WTC11 (cell line): ENCODE data around the gene MUC3A. TPM values are rescaled to one million over a fixed set of nuclear protein-coding genes. Genes with fewer than 3 reads are reported as not detected.

Source experiments
- ESRRA ChIP-seq: sonication (generic); formaldehyde crosslinking; IDR thresholded peaks from 2 replicates; pipeline ENCODE4 v1.8.1; 2022; ENCODE audit warnings: mild to moderate bottlenecking, missing genetic modification reagents, borderline replicate concordance
- FOXK1 ChIP-seq: sonication (generic); formaldehyde crosslinking; IDR thresholded peaks from 2 replicates; pipeline ENCODE4 v1.8.0; 2022; ENCODE audit warnings: mild to moderate bottlenecking, moderate library complexity, missing genetic modification reagents
- GABPB1 ChIP-seq: sonication (generic); formaldehyde crosslinking; IDR thresholded peaks from 2 replicates; pipeline ENCODE4 v1.8.1; 2023; ENCODE audit warnings: mild to moderate bottlenecking, missing genetic modification reagents
- NR3C1 ChIP-seq: sonication (generic); formaldehyde crosslinking; conservative IDR thresholded peaks from 2 replicates; pipeline ENCODE4 v1.8.1; 2023; ENCODE audit warnings: low read depth, mild to moderate bottlenecking, missing genetic modification reagents
- RELA ChIP-seq: sonication (generic); formaldehyde crosslinking; IDR thresholded peaks from 2 replicates; pipeline ENCODE4 v1.8.1; 2022; ENCODE audit warnings: missing genetic modification reagents, mild to moderate bottlenecking, borderline replicate concordance
- ZNF138 ChIP-seq: sonication (generic); formaldehyde crosslinking; conservative IDR thresholded peaks from 2 replicates; pipeline ENCODE4 v1.8.1; 2022; ENCODE audit warnings: mild to moderate bottlenecking, moderate library complexity, missing genetic modification reagents
- total RNA-seq: library from RNA; stranded (reverse); gene quantifications from 3 replicates; pipeline ENCODE4 v1.2.3, GENCODE V29; 2021
- TF ChIP-seq, protein P1 (sequence below): sonication (generic); formaldehyde crosslinking; IDR thresholded peaks from 2 replicates; pipeline ENCODE4 v1.8.1; 2023; ENCODE audit warnings: mild to moderate bottlenecking, missing genetic modification reagents
- TF ChIP-seq, protein P2 (sequence below): sonication (generic); formaldehyde crosslinking; IDR thresholded peaks from 2 replicates; pipeline ENCODE4 v1.8.0; 2023; ENCODE audit warnings: missing genetic modification reagents, mild to moderate bottlenecking, borderline replicate concordance
- TF ChIP-seq, protein P3 (sequence below): sonication (generic); formaldehyde crosslinking; IDR thresholded peaks from 2 replicates; pipeline ENCODE4 v1.8.0; 2022; ENCODE audit warnings: missing genetic modification reagents
- TF ChIP-seq, protein P4 (sequence below): fragments of 250-450 bp; sonication (Bioruptor Pico); conservative IDR thresholded peaks from 2 replicates; pipeline ENCODE4 v1.9.0; 2021; ENCODE audit warnings: mild to moderate bottlenecking
- TF ChIP-seq, protein P5 (sequence below): sonication (generic); formaldehyde crosslinking; IDR thresholded peaks from 2 replicates; pipeline ENCODE4 v1.8.1; 2022; ENCODE audit warnings: low read depth, mild to moderate bottlenecking, moderate library complexity, missing genetic modification reagents, borderline replicate concordance
- TF ChIP-seq, protein P6 (sequence below): fragments of 250-450 bp; sonication (Bioruptor Pico); IDR thresholded peaks from 2 replicates; pipeline ENCODE4 v1.9.0; 2021; ENCODE audit warnings: mild to moderate bottlenecking, borderline replicate concordance

The MUC3A gene
- total RNA-seq, 1 experiment from 2014 or later = 50.6 TPM

DNA sequence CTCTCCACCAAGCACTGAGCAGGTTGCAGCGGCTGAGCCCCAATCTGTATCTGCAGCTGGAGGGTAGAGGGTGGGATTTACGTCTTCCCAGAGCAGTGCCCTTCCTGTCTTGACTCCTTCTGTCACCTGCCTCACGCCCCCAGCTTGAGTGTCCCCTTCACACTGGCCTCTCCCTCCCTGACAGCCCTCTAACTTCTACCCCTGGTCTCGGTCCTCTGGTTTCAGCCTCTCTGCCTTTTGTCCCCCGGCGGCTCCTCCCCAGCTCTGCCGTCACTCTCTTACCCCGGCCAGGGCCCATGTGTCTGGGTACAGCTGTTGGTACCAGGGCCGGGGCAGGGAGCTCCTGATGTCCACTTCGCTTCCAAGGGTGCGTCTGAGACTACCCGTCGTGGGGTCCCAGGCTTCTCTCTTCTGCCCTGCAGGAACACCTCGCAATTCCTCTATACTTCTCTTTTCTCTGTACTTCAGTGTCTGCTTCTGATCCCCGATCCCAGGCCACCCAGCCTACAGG, 654 bp downstream of the MUC3A start (continued):
- TF ChIP-seq, protein P1, sequence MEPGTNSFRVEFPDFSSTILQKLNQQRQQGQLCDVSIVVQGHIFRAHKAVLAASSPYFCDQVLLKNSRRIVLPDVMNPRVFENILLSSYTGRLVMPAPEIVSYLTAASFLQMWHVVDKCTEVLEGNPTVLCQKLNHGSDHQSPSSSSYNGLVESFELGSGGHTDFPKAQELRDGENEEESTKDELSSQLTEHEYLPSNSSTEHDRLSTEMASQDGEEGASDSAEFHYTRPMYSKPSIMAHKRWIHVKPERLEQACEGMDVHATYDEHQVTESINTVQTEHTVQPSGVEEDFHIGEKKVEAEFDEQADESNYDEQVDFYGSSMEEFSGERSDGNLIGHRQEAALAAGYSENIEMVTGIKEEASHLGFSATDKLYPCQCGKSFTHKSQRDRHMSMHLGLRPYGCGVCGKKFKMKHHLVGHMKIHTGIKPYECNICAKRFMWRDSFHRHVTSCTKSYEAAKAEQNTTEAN (CRISPR knock-in tag) = no peak
- TF ChIP-seq RELA (CRISPR knock-in tag) = no peak
- no peak for TF ChIP-seq FOXK1 (CRISPR knock-in tag)
- TF ChIP-seq GABPB1 (CRISPR knock-in tag) = no peak
- TF ChIP-seq, protein P2, sequence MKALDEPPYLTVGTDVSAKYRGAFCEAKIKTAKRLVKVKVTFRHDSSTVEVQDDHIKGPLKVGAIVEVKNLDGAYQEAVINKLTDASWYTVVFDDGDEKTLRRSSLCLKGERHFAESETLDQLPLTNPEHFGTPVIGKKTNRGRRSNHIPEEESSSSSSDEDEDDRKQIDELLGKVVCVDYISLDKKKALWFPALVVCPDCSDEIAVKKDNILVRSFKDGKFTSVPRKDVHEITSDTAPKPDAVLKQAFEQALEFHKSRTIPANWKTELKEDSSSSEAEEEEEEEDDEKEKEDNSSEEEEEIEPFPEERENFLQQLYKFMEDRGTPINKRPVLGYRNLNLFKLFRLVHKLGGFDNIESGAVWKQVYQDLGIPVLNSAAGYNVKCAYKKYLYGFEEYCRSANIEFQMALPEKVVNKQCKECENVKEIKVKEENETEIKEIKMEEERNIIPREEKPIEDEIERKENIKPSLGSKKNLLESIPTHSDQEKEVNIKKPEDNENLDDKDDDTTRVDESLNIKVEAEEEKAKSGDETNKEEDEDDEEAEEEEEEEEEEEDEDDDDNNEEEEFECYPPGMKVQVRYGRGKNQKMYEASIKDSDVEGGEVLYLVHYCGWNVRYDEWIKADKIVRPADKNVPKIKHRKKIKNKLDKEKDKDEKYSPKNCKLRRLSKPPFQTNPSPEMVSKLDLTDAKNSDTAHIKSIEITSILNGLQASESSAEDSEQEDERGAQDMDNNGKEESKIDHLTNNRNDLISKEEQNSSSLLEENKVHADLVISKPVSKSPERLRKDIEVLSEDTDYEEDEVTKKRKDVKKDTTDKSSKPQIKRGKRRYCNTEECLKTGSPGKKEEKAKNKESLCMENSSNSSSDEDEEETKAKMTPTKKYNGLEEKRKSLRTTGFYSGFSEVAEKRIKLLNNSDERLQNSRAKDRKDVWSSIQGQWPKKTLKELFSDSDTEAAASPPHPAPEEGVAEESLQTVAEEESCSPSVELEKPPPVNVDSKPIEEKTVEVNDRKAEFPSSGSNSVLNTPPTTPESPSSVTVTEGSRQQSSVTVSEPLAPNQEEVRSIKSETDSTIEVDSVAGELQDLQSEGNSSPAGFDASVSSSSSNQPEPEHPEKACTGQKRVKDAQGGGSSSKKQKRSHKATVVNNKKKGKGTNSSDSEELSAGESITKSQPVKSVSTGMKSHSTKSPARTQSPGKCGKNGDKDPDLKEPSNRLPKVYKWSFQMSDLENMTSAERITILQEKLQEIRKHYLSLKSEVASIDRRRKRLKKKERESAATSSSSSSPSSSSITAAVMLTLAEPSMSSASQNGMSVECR (CRISPR knock-in tag) = no peak
- TF ChIP-seq, protein P3, sequence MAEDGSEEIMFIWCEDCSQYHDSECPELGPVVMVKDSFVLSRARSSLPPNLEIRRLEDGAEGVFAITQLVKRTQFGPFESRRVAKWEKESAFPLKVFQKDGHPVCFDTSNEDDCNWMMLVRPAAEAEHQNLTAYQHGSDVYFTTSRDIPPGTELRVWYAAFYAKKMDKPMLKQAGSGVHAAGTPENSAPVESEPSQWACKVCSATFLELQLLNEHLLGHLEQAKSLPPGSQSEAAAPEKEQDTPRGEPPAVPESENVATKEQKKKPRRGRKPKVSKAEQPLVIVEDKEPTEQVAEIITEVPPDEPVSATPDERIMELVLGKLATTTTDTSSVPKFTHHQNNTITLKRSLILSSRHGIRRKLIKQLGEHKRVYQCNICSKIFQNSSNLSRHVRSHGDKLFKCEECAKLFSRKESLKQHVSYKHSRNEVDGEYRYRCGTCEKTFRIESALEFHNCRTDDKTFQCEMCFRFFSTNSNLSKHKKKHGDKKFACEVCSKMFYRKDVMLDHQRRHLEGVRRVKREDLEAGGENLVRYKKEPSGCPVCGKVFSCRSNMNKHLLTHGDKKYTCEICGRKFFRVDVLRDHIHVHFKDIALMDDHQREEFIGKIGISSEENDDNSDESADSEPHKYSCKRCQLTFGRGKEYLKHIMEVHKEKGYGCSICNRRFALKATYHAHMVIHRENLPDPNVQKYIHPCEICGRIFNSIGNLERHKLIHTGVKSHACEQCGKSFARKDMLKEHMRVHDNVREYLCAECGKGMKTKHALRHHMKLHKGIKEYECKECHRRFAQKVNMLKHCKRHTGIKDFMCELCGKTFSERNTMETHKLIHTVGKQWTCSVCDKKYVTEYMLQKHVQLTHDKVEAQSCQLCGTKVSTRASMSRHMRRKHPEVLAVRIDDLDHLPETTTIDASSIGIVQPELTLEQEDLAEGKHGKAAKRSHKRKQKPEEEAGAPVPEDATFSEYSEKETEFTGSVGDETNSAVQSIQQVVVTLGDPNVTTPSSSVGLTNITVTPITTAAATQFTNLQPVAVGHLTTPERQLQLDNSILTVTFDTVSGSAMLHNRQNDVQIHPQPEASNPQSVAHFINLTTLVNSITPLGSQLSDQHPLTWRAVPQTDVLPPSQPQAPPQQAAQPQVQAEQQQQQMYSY (CRISPR knock-in tag) = no peak
- TF ChIP-seq, protein P4, sequence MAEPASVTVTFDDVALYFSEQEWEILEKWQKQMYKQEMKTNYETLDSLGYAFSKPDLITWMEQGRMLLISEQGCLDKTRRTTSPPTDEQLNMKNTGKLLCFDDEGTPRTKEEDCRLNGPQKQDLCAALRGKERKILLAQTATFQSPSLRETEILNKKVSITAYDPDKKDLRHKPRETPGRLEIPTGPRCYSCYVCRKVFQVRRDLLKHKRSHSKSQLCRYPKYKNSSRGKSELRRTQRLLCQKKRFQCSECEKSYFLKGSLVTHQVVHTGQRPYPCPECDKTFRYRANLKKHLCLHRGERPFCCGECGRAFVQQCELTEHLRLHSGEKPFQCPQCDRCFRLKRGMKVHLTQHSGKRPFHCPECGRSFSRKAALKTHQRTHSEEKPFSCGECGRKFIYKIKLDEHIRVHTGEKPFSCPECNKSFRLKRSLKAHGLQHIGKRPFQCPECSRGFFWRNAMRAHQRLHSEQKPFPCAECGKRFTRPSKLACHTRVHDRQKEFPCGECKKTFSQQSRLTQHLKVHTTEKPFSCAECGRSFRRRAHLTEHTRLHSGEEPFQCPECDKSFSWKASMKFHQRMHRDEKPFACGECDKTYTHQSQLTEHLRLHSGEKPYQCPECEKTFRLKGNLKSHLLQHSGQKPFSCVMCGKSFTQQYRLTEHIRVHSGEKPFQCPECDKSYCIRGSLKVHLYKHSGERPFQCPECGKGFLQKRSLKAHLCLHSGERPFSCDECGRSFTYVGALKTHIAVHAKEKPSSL (CRISPR knock-in tag) = no peak
- TF ChIP-seq, protein P5, sequence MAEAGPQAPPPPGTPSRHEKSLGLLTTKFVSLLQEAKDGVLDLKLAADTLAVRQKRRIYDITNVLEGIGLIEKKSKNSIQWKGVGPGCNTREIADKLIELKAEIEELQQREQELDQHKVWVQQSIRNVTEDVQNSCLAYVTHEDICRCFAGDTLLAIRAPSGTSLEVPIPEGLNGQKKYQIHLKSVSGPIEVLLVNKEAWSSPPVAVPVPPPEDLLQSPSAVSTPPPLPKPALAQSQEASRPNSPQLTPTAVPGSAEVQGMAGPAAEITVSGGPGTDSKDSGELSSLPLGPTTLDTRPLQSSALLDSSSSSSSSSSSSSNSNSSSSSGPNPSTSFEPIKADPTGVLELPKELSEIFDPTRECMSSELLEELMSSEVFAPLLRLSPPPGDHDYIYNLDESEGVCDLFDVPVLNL (CRISPR knock-in tag) = no peak
- TF ChIP-seq ESRRA = no peak
- TF ChIP-seq, protein P6, sequence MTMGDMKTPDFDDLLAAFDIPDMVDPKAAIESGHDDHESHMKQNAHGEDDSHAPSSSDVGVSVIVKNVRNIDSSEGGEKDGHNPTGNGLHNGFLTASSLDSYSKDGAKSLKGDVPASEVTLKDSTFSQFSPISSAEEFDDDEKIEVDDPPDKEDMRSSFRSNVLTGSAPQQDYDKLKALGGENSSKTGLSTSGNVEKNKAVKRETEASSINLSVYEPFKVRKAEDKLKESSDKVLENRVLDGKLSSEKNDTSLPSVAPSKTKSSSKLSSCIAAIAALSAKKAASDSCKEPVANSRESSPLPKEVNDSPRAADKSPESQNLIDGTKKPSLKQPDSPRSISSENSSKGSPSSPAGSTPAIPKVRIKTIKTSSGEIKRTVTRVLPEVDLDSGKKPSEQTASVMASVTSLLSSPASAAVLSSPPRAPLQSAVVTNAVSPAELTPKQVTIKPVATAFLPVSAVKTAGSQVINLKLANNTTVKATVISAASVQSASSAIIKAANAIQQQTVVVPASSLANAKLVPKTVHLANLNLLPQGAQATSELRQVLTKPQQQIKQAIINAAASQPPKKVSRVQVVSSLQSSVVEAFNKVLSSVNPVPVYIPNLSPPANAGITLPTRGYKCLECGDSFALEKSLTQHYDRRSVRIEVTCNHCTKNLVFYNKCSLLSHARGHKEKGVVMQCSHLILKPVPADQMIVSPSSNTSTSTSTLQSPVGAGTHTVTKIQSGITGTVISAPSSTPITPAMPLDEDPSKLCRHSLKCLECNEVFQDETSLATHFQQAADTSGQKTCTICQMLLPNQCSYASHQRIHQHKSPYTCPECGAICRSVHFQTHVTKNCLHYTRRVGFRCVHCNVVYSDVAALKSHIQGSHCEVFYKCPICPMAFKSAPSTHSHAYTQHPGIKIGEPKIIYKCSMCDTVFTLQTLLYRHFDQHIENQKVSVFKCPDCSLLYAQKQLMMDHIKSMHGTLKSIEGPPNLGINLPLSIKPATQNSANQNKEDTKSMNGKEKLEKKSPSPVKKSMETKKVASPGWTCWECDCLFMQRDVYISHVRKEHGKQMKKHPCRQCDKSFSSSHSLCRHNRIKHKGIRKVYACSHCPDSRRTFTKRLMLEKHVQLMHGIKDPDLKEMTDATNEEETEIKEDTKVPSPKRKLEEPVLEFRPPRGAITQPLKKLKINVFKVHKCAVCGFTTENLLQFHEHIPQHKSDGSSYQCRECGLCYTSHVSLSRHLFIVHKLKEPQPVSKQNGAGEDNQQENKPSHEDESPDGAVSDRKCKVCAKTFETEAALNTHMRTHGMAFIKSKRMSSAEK = no peak
- TF ChIP-seq NR3C1 (CRISPR knock-in tag) = no peak
- TF ChIP-seq ZNF138 (CRISPR knock-in tag) = no peak
- TF ChIP-seq, all 79 proteins: peak for 0
